Ovary (tissue), 3 donors: ENCODE data around the gene HPSE2.

ENCODE experiments used
- CTCF ChIP-seq, 3 donors: fragments of 450-650 bp in 2 of 3; fragments of 200-600 bp in 1 of 3; IDR thresholded peaks; one replicate each; pipeline versions ENCODE4 v1.5.1 to v1.8.0; 2016 to 2022; ENCODE audit warnings: antibody characterized with exemption in 3 of 3, mild to moderate bottlenecking in 1 of 3
- EP300 ChIP-seq: sonication (generic); formaldehyde crosslinking; IDR thresholded peaks from one replicate; pipeline ENCODE4 v1.6.1; 2017; ENCODE audit warnings: antibody characterized with exemption
- POLR2A ChIP-seq: fragments of 450-650 bp; IDR thresholded peaks from one replicate; pipeline ENCODE4 v1.6.1; 2017; ENCODE audit warnings: antibody characterized with exemption, mild to moderate bottlenecking, moderate library complexity
- donor health status: DM: no; HTN: no; CAD: no.

GRCh38 chr10:99235658-99236626 lies at the start of gene HPSE2:
- TF ChIP-seq POLR2A: no peak
- no peak for TF ChIP-seq CTCF (IDR thresholded peaks at IDR 0.05)
- no peak for TF ChIP-seq EP300
